GM18873 (cell line): ENCODE measurements around the gene MYO1F.

Source experiments
- ATAC-seq: cut with Tn5 transposase; IDR thresholded peaks from one replicate; pipeline ENCODE4 v1.9.1; 2021; ENCODE audit warnings: mild to moderate bottlenecking, moderate library complexity, moderate number of reproducible peaks; ENCODE audit not compliant: unreplicated experiment, low FRiP score

Gene MYO1F

GRCh38 chr19:8499048-8499833 is 78.0 kb downstream of the MYO1F start:
- ATAC-seq: no peak

DNA sequence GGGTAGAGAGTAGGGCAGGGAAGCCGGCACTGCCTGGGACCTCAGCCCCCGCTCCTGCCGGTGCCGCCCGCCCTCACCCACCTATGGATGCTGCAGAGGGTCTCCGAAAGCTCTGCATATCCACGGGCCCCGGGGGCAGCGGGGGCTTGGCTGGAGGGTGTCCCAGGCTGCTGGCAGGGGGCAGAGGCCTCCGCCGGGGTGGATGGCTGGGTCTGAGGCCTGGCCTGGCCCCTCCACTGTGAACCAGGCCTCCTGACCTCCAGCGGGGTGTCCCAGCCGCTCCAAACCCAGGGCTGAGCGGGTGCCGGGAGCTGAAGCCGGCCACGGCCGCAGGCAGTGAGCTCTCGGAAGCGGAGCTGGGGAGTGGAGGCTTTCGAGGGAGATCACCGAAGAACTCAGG is 78.9 kb downstream of the MYO1F start:
- ATAC-seq: no peak

- ATAC-seq: no peak
Measured at GRCh38 chr19:8494158-8494557, 83.1 kb downstream of the MYO1F start.

GRCh38 chr19:8491574-8491973 is 85.7 kb downstream of the MYO1F start:
- ATAC-seq: no peak

DNA sequence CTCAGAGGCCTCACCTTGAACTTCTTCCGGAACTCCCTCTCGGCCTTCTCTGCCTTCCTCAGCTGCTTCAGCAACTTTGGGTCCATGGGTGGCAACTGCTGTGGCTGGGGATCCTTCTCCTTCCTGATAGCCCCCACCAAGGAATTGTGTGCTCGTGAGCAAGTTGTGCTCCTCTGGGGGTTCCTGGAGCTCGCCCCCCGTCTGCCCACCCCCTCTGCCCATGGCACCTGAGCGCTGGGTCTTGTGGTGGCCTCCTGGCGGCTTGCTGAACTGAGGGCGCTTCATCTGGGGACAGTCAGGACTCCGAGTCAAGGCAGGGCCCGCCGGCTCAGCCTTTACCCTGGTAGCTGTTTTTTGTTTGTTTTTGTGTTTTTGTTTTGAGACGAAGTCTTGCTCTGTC is 86.4 kb downstream of the MYO1F start:
- no peak for ATAC-seq

- no peak for ATAC-seq
Measured at GRCh38 chr19:8490395-8490760, 86.9 kb downstream of the MYO1F start.

GRCh38 chr19:8489561-8490394 is 87.5 kb downstream of the MYO1F start:
- ATAC-seq: no peak

DNA sequence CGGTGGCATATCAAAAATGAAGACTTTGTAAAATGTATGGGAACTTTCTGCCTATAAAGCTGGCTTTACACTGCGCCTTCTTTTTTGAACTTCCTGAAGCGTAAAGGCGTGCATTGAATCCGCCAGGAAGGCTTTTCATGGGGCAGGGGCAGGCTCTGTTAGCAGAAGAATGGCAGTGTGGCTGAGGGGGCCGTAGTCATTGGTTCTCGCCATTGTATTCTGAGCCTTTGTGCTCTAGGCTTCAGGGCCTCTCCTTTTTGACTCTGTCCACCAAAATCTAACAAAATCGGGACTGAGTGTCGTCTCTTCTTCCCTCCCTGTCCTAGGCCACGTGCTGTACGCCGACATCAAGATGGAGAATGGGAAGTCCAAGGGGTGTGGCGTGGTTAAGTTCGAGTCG is 88.9 kb downstream of the MYO1F start:
- no peak for ATAC-seq

DNA sequence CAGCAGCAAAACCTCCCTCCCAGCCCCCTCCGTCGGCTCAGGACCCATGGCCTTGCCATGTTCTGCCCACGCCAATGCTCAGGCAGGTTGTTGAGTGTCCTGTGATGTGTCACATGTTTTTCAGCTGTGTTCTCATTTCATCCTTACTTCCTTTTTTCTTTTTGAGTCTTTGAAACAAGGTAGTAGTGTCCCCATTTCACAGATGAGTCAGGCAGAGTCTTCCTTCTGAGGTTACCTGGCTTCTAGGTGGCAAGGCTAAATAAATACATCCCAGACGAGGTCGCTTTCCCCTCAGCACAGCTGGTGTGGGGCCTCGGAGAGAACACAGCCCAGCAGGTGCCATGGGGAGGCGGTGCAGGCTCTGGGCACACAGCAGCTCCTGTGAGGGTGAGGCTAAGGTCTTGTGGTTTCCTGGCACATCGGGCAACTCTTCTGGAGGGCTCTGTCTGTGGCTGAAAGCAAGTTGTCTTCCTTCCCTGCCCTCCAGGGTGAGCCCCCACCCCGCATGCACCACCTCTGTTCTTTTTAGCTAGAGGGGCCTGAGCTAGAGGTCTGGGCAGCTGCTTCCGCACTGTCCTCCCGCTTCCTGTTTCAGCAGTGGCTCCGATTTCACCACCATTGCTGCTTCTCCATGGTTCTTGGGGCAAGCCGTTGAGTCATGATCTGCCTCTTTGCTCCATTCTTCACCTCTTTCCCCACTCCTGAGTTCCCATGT is 89.9 kb downstream of the MYO1F start:
- no peak for ATAC-seq

- ATAC-seq: no peak
Measured at GRCh38 chr19:8486661-8487136, 90.5 kb downstream of the MYO1F start.

DNA sequence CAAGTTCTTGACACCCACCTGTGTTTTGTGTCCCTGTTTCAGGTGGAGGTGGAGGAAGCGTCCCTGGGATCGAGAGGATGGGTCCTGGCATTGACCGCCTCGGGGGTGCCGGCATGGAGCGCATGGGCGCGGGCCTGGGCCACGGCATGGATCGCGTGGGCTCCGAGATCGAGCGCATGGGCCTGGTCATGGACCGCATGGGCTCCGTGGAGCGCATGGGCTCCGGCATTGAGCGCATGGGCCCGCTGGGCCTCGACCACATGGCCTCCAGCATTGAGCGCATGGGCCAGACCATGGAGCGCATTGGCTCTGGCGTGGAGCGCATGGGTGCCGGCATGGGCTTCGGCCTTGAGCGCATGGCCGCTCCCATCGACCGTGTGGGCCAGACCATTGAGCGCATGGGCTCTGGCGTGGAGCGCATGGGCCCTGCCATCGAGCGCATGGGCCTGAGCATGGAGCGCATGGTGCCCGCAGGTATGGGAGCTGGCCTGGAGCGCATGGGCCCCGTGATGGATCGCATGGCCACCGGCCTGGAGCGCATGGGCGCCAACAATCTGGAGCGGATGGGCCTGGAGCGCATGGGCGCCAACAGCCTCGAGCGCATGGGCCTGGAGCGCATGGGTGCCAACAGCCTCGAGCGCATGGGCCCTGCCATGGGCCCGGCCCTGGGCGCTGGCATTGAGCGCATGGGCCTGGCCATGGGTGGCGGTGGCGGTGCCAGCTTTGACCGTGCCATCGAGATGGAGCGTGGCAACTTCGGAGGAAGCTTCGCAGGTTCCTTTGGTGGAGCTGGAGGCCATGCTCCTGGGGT is 91.5 kb downstream of the MYO1F start:
- no peak for ATAC-seq

DNA sequence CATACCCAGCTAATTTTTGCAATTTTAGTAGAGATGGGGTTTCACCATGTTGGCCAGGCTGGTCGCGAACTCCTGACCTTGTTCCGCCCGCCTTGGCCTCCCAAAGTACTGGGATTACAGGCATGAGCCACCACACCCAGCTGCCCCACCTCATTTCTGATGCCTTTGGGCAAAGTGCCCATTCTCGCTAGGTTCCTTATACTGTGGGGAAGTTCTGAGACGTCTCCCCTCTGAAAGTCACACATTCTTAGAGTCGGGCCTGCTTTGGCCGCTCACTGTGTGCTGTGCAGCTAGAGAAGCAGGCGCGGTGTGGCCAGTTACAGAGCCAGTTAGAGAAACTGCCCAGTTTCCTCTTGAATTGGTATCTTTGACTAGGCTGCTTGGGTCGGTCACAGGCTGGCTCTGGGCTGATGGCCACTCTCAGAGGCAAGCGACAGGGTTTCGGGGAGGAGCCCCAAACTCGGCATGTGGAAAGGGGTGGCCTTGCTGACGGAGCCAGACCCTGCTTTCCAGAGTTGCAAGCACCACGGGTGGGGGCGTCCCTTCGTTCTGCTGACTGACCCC is 92.8 kb downstream of the MYO1F start:
- ATAC-seq: no peak

- ATAC-seq: no peak
Measured at GRCh38 chr19:8483165-8483564, 94.1 kb downstream of the MYO1F start.

- ATAC-seq: no peak
Measured at GRCh38 chr19:8482696-8483095, 94.5 kb downstream of the MYO1F start.

GRCh38 chr19:8481616-8482015 is 95.6 kb downstream of the MYO1F start:
- no peak for ATAC-seq

DNA sequence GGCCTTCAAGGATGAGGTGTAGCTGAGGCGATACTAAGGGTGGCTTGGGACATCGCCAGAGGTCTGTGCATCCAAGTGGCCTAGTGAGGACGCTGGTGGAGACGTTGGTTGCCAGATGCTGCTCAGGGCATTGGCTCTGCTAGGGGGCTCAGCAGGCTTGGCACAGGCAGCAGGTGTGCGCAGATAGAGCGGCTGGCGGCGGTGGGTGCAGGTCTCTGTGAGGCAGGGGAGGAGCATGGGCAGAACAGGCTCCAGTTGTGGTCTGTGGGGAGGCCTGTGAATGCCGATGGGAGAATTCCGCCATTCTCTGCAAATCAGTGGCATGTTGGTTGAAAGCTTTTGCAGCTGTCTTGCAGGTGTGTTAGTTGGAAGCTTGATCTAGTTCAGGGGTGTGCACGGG is 96.0 kb downstream of the MYO1F start:
- ATAC-seq: no peak

GRCh38 chr19:8478598-8478997 is 98.6 kb downstream of the MYO1F start:
- ATAC-seq: no peak

GRCh38 chr19:8477889-8478288 is 99.4 kb downstream of the MYO1F start:
- ATAC-seq: no peak

DNA sequence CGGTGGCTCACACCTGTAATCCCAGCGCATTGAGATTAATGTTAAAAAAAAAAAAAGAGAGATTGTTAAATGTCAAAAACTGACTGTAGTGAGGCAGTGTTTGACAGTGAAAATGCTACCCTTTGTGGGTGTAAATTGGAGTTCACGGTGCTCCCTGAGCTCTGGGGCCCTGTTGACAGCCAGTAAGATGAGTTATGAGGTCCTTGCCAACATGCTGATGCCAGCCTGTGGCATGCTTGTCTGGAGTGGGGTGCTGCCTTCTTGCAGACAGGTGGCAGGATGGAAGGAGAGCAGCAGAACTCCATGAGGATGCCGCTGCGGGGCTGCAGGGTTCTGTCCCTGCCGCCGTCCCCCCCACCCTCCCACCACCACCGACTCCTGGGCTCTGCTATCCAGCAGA is 100.7 kb downstream of the MYO1F start:
- ATAC-seq: no peak

- no peak for ATAC-seq
Measured at GRCh38 chr19:8475005-8475404, 102.2 kb downstream of the MYO1F start.
